ENCODE results near the gene AS3MT. TPM values are rescaled to one million over a fixed set of nuclear protein-coding genes. Genes with fewer than 3 reads are reported as not detected.
"Not testable (repeated sequence)": the region's sequence is repeated elsewhere in the genome, so short reads cannot be mapped to it uniquely, and the experiment has no call there.

Gene AS3MT
- total RNA-seq, 2 donors from 2014 or later, result 4.0 to 4.7 TPM

DNA sequence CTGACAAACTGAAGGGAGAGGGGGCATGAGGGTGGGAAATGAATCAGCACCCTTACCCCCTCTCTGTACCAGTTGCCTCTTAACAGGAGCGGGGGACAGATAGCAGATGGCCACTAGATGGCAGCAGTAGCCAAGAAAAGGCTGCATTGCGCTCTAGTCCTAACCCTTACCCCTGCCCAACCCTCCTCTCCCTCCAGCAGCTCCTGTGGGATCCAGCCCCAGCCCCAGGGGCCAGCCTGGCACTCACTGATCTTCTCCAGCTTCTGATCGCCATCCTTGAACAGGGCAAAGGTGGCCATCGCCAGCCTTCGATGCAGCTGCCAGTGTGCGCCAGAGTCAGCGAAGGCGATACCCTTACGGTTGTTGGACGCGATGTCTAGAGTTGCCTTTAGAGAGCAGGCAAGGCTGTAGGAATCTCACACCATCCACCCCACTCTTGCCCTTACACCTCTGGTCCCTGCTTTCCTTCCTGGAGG, 34.2 kb upstream of the AS3MT start:
- Histone ChIP-seq H3K27ac (no peak overlapping the region), H3K4me3 (no peak overlapping the region), H3K27me3 (no peaks in the 10 kb centered on the region), H3K36me3 (replicated peaks in 1 of 2; ENCODE audit: insufficient read depth in 1 of 2, low read depth in 2 of 2) (no peaks in the 10 kb centered on the region), H3K9me3 (no peaks in the 10 kb centered on the region), H3K4me1 (peaks cover 12% of the 10 kb centered on the region)
- DNase-seq (peak; percentile 80 to 84 (median 81)), ATAC-seq (peak; percentile 85)
- TF ChIP-seq POLR2A (IDR thresholded peaks at IDR 0.05), result no peak
- peak; percentile 66 to 93 (median 85) for TF ChIP-seq CTCF (IDR thresholded peaks at IDR 0.05)
- 65 to 67% methylated on average over 7 to 11 of the region's 11 CpGs for WGBS, 2 donors
- intact Hi-C loops (cut with DNase I), result loop anchor here (10.0 kb wide), 1 partner anchor 410 kb away; the partner anchor contains the start of gene RPEL1

DNA sequence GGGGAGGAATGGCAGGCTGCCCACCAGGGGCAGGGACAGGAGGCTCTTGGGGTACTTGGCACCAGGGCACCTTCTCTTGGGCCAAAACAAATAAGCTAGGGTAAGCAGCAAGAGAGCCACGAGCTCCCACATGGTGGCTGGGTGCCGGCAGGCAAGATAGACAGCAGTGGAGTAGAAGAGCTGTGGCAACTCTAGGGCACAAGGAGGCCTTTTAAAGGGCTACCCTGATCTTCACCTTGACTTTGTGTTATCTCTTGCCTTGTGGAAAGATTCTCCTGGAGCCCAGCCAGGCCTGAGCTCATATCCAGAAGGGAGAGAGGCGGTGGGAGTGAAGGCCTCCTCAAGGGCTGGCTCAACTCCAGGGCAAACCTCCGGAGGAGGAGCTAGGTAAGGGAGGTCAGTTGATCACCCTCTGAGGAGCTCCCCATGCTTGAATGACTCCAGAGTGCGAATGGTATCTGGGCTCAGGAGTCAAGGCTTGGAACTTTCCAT, 32.0 kb upstream of the AS3MT start, which contains the start of gene CYP17A1:
Gene CYP17A1 (minus strand): TSS at position 184 of the 492 bp plus-strand sequence. CDS start 52 bp downstream, at position 132.
- Histone ChIP-seq H3K27ac (no peak within 1 kb of the TSS), H3K4me3 (no peak within 1 kb of the TSS), H3K36me3 (replicated peaks in 1 of 2; ENCODE audit: insufficient read depth in 1 of 2, low read depth in 2 of 2) (no peaks in the 10 kb centered on the region), H3K27me3 (no peaks in the 10 kb centered on the region), H3K9me3 (no peaks in the 10 kb centered on the region), H3K4me1 (peaks cover 17% of the 10 kb centered on the region)
- 30 to 31% methylated on average over 4 to 5 of the region's 5 CpGs for WGBS, 2 donors
- peak; percentile 62 for ATAC-seq
- DNase-seq, result peak; percentile 57 to 78 (median 74)
- TF ChIP-seq POLR2A (IDR thresholded peaks at IDR 0.05), result no peak
- no peak for TF ChIP-seq CTCF (IDR thresholded peaks at IDR 0.05)
- intact Hi-C loops (cut with DNase I), result loop anchor here (10.0 kb wide), 1 partner anchor 408 kb away; the partner anchor contains the start of gene RPEL1

DNA sequence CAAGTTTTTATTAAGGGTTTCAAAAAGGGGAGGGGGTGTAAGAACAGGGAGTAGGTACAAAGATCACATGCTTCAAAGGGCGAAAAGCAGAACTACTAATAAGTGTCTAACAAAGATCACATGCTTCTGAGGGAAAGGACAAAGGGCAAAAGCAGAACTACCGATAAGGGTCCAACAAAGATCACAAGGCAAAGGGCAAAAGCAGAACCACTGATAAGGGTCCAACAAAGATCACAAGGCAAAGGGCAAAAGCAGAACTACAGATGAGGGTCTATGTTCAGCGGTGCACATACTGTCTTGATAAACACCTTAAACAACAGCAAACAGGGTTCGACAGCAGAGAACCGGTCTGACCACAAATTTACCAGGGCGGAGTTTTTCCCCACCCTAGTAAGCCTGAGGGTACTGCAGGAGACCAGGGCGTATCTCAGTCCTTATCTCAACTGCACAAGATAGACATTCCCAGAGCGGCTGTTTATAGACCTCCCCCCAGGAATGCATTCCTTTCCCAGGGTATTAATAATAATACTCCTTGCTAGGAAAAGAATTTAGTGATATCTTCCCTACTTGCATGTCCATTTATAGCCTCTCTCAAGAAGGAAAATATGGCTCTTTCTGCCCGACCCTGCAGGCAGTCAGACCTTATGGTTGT, 30.9 kb upstream of the AS3MT start:
- H3K27me3 ChIP-seq; H3K36me3 ChIP-seq (replicated peaks in 1 of 2; ENCODE audit: insufficient read depth in 1 of 2, low read depth in 2 of 2); H3K4me3 ChIP-seq; H3K9me3 ChIP-seq; ATAC-seq; DNase-seq; H3K27ac ChIP-seq: not testable (repeated sequence)
- 73 to 76% methylated on average over 9 of the region's 9 CpGs for WGBS, 2 donors
- peaks cover 17% of the 10 kb centered on the region for H3K4me1 ChIP-seq
- intact Hi-C loops (cut with DNase I), result loop anchor here (10.0 kb wide), 1 partner anchor 406 kb away; the partner anchor contains the start of gene RPEL1

GRCh38 chr10:102841827-102842345, 27.4 kb upstream of the AS3MT start:
- Histone ChIP-seq H3K27ac (no peak overlapping the region), H3K4me1 (peaks cover 15% of the 10 kb centered on the region), H3K27me3 (no peaks in the 10 kb centered on the region), H3K4me3 (no peak overlapping the region), H3K9me3 (no peaks in the 10 kb centered on the region), H3K36me3 (replicated peaks in 1 of 2; ENCODE audit: insufficient read depth in 1 of 2, low read depth in 2 of 2) (no peaks in the 10 kb centered on the region)
- DNase-seq (no peak), ATAC-seq (no peak)
- TF ChIP-seq CTCF (IDR thresholded peaks at IDR 0.05) (no peak), POLR2A (IDR thresholded peaks at IDR 0.05) (no peak)
- intact Hi-C loops (cut with DNase I), result no loop called here
- 58 to 63% methylated on average over 11 of the region's 11 CpGs for WGBS, 2 donors

- intact Hi-C loops (cut with DNase I), result not testable (repeated sequence)
Observed at GRCh38 chr10:102843139-102843538, 26.1 kb upstream of the AS3MT start.

GRCh38 chr10:102844190-102844776, 25.0 kb upstream of the AS3MT start:
- intact Hi-C loops (cut with DNase I); H3K4me1 ChIP-seq; H3K9me3 ChIP-seq; H3K27ac ChIP-seq; H3K4me3 ChIP-seq; DNase-seq; ATAC-seq; H3K27me3 ChIP-seq; H3K36me3 ChIP-seq (replicated peaks in 1 of 2; ENCODE audit: insufficient read depth in 1 of 2, low read depth in 2 of 2): not testable (repeated sequence)
- 83 to 85% methylated on average over 6 of the region's 6 CpGs for WGBS, 2 donors

More at GRCh38 chr10:102843139-102843538, 26.1 kb upstream of the AS3MT start:
- not testable (repeated sequence) for H3K27ac ChIP-seq; H3K36me3 ChIP-seq (replicated peaks in 1 of 2; ENCODE audit: insufficient read depth in 1 of 2, low read depth in 2 of 2); ATAC-seq; DNase-seq; H3K9me3 ChIP-seq; H3K4me3 ChIP-seq; H3K27me3 ChIP-seq; H3K4me1 ChIP-seq
- 69 to 72% methylated on average over 8 of the region's 8 CpGs for WGBS, 2 donors
